Measurements from ENCODE around the gene TNPO2.
A peak's percentile ranks its signal among the peaks of the same experiment; 100 is the strongest.
"Not testable (repeated sequence)": the region's sequence is repeated elsewhere in the genome, so short reads cannot be mapped to it uniquely, and the experiment has no call there.

The TNPO2 gene

GRCh38 chr19:12726988-12727316 is 3.2 kb upstream of the TNPO2 start:
- Histone ChIP-seq H3K36me3 (ENCODE audit: control insufficient read depth, insufficient read depth, low read length) (peaks cover 22% of the 10 kb centered on the region), H3K4me3 (replicated peaks; ENCODE audit: low read depth, low read length) (no peak overlapping the region), H3K27me3 (replicated peaks; ENCODE audit: control insufficient read depth, insufficient read depth, low read length) (no peaks in the 10 kb centered on the region)
- no peak for TF ChIP-seq CTCF (IDR thresholded peaks at IDR 0.05; ENCODE audit: insufficient read depth, low read length, poor library complexity, severe bottlenecking)
- DNase-seq (ENCODE audit: extremely low read depth, insufficient read length): no peak

GRCh38 chr19:12725612-12726011 is 1.9 kb upstream of the TNPO2 start:
- H3K4me3 ChIP-seq (replicated peaks; ENCODE audit: low read depth, low read length); DNase-seq (ENCODE audit: extremely low read depth, insufficient read length); H3K27me3 ChIP-seq (replicated peaks; ENCODE audit: control insufficient read depth, insufficient read depth, low read length): not testable (repeated sequence)
- H3K36me3 ChIP-seq (ENCODE audit: control insufficient read depth, insufficient read depth, low read length): peaks cover 16% of the 10 kb centered on the region

- Histone ChIP-seq H3K36me3 (ENCODE audit: control insufficient read depth, insufficient read depth, low read length) (peaks cover 6% of the 10 kb centered on the region), H3K27me3 (replicated peaks; ENCODE audit: control insufficient read depth, insufficient read depth, low read length) (no peaks in the 10 kb centered on the region), H3K4me3 (replicated peaks; ENCODE audit: low read depth, low read length) (peak overlapping the region; percentile 90)
- TF ChIP-seq CTCF (IDR thresholded peaks at IDR 0.05; ENCODE audit: insufficient read depth, low read length, poor library complexity, severe bottlenecking): no peak
- no peak for DNase-seq (ENCODE audit: extremely low read depth, insufficient read length)
Measured at GRCh38 chr19:12723381-12723640, 421 bp downstream of the TNPO2 start.

- Histone ChIP-seq H3K36me3 (ENCODE audit: control insufficient read depth, insufficient read depth, low read length) (peaks cover 4% of the 10 kb centered on the region), H3K27me3 (replicated peaks; ENCODE audit: control insufficient read depth, insufficient read depth, low read length) (no peaks in the 10 kb centered on the region), H3K4me3 (replicated peaks; ENCODE audit: low read depth, low read length) (peak overlapping the region; percentile 90)
- DNase-seq (ENCODE audit: extremely low read depth, insufficient read length): peak; percentile 89
- no peak for TF ChIP-seq CTCF (IDR thresholded peaks at IDR 0.05; ENCODE audit: insufficient read depth, low read length, poor library complexity, severe bottlenecking)
Measured at GRCh38 chr19:12722566-12723380, 959 bp downstream of the TNPO2 start.

GRCh38 chr19:12721656-12722565 is 1.8 kb downstream of the TNPO2 start:
- no peak for TF ChIP-seq CTCF (IDR thresholded peaks at IDR 0.05; ENCODE audit: insufficient read depth, low read length, poor library complexity, severe bottlenecking)
- H3K36me3 ChIP-seq (ENCODE audit: control insufficient read depth, insufficient read depth, low read length): peaks cover 2% of the 10 kb centered on the region
- peak overlapping the region; percentile 90 for H3K4me3 ChIP-seq (replicated peaks; ENCODE audit: low read depth, low read length)
- H3K27me3 ChIP-seq (replicated peaks; ENCODE audit: control insufficient read depth, insufficient read depth, low read length): no peaks in the 10 kb centered on the region
- peak; percentile 74 for DNase-seq (ENCODE audit: extremely low read depth, insufficient read length)

All from GM06990 (cell line).